ENCODE data around the gene NEXN. TPM values are rescaled to one million over a fixed set of nuclear protein-coding genes. Genes with fewer than 3 reads are reported as not detected.

The NEXN gene
- total and polyA plus RNA-seq, 11 donors = 224 to 935 (median 370) TPM

GRCh38 chr1:77990629-77991204, 102.3 kb downstream of the NEXN start:
- DNase-seq = no peak
- 94 to 98% (median 94%) methylated on average over 3 of the region's 3 CpGs for WGBS, 4 donors

DNA sequence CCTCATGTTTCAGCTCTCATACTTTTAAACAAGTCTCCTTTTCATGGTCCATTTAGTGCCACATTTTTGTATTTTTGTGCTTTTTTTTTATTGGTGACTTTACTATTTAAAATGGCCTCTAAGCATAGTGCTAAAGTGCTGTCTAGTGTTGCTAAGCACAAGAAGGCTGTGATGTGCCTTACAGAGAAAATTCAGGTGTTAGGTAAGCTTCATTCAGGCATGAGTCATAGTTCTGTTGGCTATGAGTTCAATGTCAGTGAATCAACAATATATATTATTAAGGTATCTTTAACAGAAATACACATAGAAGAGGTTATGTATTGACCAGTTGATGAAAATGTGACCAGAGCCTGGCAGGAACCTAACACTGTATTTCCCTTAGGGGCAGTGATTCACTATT, 103.2 kb downstream of the NEXN start:
- TF ChIP-seq POLR2A (IDR thresholded peaks at IDR 0.05) (no peak), CTCF (IDR thresholded peaks at IDR 0.05) (no peak)
- H3K27me3 ChIP-seq = no peaks in the 10 kb centered on the region
- H3K4me1 ChIP-seq = peaks cover 0 to 19% (median 4%) of the 10 kb centered on the region in 12 donors
- H3K9me3 ChIP-seq = no peaks in the 10 kb centered on the region
- no peak overlapping the region for H3K27ac ChIP-seq
- DNase-seq (no peak), ATAC-seq (no peak)
- intact Hi-C loops (cut with DNase I) = no loop called here
- no peak overlapping the region for H3K4me3 ChIP-seq
- peaks cover 0 to 25% (median 8%) of the 10 kb centered on the region in 9 donors for H3K36me3 ChIP-seq

More at GRCh38 chr1:77990629-77991204, 102.3 kb downstream of the NEXN start:
- no peaks in the 10 kb centered on the region for H3K9me3 ChIP-seq
- no peak for TF ChIP-seq CTCF (IDR thresholded peaks at IDR 0.05)
- no peak for TF ChIP-seq POLR2A (IDR thresholded peaks at IDR 0.05)
- H3K36me3 ChIP-seq = peaks cover 0 to 20% (median 7%) of the 10 kb centered on the region in 9 donors
- intact Hi-C loops (cut with DNase I) = no loop called here
- ATAC-seq = no peak
- H3K4me1 ChIP-seq = peaks cover 0 to 21% (median 6%) of the 10 kb centered on the region in 12 donors
- H3K27ac ChIP-seq = no peak overlapping the region
- no peak overlapping the region for H3K4me3 ChIP-seq
- no peaks in the 10 kb centered on the region for H3K27me3 ChIP-seq

Other genes with a start within 250 kb of the NEXN start
- gene ZZZ3, start 206.0 kb upstream of the NEXN start, total RNA-seq = 10 to 100 TPM; 26.2 to 45.1 (median 31.1) TPM
- 10 to 100 TPM in 1 of 2 donors, 1 to 10 TPM in 1; 7.0 to 12.7 TPM for gene ZZZ3, start 206.0 kb upstream of the NEXN start, polyA plus RNA-seq
- gene USP33, start 128.8 kb upstream of the NEXN start, total RNA-seq = 10 to 100 TPM; 24.2 to 40.5 (median 29.0) TPM
- 10 to 100 TPM; 17.1 to 24.5 TPM for gene USP33, start 128.8 kb upstream of the NEXN start, polyA plus RNA-seq
- gene MIGA1, start 109.0 kb upstream of the NEXN start, total RNA-seq = 10 to 100 TPM in 5 of 9 donors, 1 to 10 TPM in 4; 8.1 to 14.1 (median 10.3) TPM
- 1 to 10 TPM; 2.6 to 6.0 TPM for gene MIGA1, start 109.0 kb upstream of the NEXN start, polyA plus RNA-seq
- 10 to 100 TPM; 40.5 to 78.9 (median 64.3) TPM for gene FUBP1, start 90.4 kb downstream of the NEXN start, total RNA-seq
- gene FUBP1, start 90.4 kb downstream of the NEXN start, polyA plus RNA-seq = 10 to 100 TPM; 27.0 to 50.1 TPM
- gene DNAJB4, start 116.3 kb downstream of the NEXN start, total RNA-seq = 100 to 1,000 TPM in 4 of 9 donors, 10 to 100 TPM in 5; 56.7 to 190 (median 95.9) TPM
- 100 to 1,000 TPM in 1 of 2 donors, 10 to 100 TPM in 1; 35.2 to 162 TPM for gene DNAJB4, start 116.3 kb downstream of the NEXN start, polyA plus RNA-seq
- 1 to 10 TPM in 8 of 9 donors, under 1 TPM in 1; 0.99 to 4.0 (median 2.8) TPM for gene GIPC2, start 157.3 kb downstream of the NEXN start, total RNA-seq
- 1 to 10 TPM; 1.3 to 2.5 TPM for gene GIPC2, start 157.3 kb downstream of the NEXN start, polyA plus RNA-seq

Measured in heart left ventricle (tissue), 16 donors.